Thyroid gland (tissue), 4 donors: ENCODE data around the gene AGK.

Experiments
- CTCF ChIP-seq, 6 experiments: fragments of 200-600 bp in 3 of 6; fragments of 450-650 bp in 3 of 6; sonication (generic) in 3 of 6; IDR thresholded peaks; one replicate each; pipeline ENCODE4 v1.5.1; 2016 to 2019; ENCODE audit warnings: antibody characterized with exemption in 6 of 6, mild to moderate bottlenecking in 2 of 6, inconsistent platforms in 1 of 6, moderate library complexity in 1 of 6
- POLR2A ChIP-seq, 2 donors: fragments of 450-650 bp; IDR thresholded peaks; one replicate each; pipeline ENCODE4 v1.6.1; 2017; ENCODE audit warnings: antibody characterized with exemption in 2 of 2, mild to moderate bottlenecking in 2 of 2, moderate library complexity in 1 of 2

- TF ChIP-seq CTCF (IDR thresholded peaks at IDR 0.05) (no peak), POLR2A (IDR thresholded peaks at IDR 0.05) (no peak)
These were observed 113.2 kb downstream of the AGK start for GRCh38 chr7:141664450-141664849.
